Measurements from ENCODE around the gene TMEM225B.

Gene TMEM225B

DNA sequence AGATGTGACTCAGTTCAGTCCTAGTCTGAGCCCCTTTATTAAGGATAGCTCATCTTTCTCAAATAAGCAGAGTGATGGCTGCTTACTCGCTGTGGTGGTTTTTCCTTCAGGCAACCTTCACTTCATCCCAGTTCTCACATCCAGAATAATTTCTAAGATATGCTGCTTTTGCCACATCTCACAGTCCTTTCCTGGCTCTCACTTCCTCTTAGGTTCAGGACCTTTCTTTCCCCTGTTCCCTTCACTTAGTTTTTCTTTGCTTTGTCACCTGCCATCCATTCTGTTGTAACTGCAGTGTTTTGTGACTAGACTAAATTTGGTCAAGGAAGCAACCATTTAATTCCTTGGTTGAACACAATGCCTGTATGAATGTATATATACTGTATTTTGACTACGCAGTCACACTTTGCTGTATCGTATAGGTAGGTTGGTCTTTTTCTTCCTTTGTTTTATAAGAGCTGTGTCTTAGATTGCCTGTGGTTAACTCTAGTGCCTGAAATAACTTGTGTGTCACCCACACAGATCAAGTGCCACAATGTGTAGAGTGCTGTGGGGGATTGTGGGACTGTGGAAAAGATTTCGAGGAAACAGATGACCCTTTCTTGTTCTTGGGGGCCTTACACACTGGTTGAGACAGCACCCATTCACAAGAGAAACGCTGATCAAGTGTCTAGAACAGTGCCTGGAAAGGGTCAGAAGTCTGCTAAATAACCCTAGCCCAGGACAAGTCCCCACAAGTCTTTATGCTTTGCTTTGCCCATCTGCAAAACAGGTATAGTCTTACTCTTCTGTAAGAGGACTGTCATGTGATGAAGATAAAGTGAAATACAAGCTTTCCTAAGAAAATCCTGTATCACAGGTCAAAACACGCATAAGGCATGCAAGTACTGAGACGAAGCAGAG, 37.0 kb upstream of the TMEM225B start:
- Histone ChIP-seq H3K4me1 (ENCODE audit: control insufficient read depth, insufficient read depth, low read length) (peaks cover 7% of the 10 kb centered on the region), H3K9me3 (ENCODE audit: control insufficient read depth, insufficient read depth, low read depth, low read length) (no peaks in the 10 kb centered on the region), H3K4me3 (ENCODE audit: low read depth, low read length) (no peak overlapping the region), H3K36me3 (ENCODE audit: control insufficient read depth in 2 of 2, insufficient read depth in 1 of 2, low read length in 2 of 2) (peaks cover 55 to 68% of the 10 kb centered on the region in 2 experiments), H3K27ac (ENCODE audit: extremely low read depth, low read depth, low read length) (no peak overlapping the region)
- ChIA-PET POLR2A (interaction anchor here (0.9 to 1.4 kb wide), 2 partner anchors 10 to 56 kb away, joined by 3 to 6 read pairs; partner anchors contain the start of gene ZKSCAN5), CTCF (interaction anchor here (0.7 kb wide), 1 partner anchor 16 kb away, joined by 3 read pairs; no protein-coding TSS in a partner anchor)
- TF ChIP-seq PRDM1 (tag by site-specific recombination; IDR thresholded peaks at IDR 0.05) = peak; percentile 67
- no peak for TF ChIP-seq ZNF544 (tag by site-specific recombination; IDR thresholded peaks at IDR 0.05)
- no peak for TF ChIP-seq ZBTB44 (tag by site-specific recombination; IDR thresholded peaks at IDR 0.05)

- no peaks in the 10 kb centered on the region for H3K9me3 ChIP-seq (ENCODE audit: control insufficient read depth, insufficient read depth, low read depth, low read length)
- ChIA-PET CTCF (no interaction called here), POLR2A (interaction anchor here (0.9 to 1.4 kb wide), 2 partner anchors 9 to 57 kb away, joined by 3 to 6 read pairs; partner anchors contain the start of gene ZKSCAN5)
- no peak for TF ChIP-seq ZNF596 (tag by site-specific recombination; IDR thresholded peaks at IDR 0.05)
- TF ChIP-seq ZNF324 (tag by site-specific recombination; IDR thresholded peaks at IDR 0.05) = no peak
- peak; percentile 92 for TF ChIP-seq PRDM1 (tag by site-specific recombination; IDR thresholded peaks at IDR 0.05)
- TF ChIP-seq ZNF132 (tag by site-specific recombination; IDR thresholded peaks at IDR 0.05; ENCODE audit: borderline replicate concordance) = no peak
- H3K4me1 ChIP-seq (ENCODE audit: control insufficient read depth, insufficient read depth, low read length) = peaks cover 7% of the 10 kb centered on the region
- peaks cover 58 to 69% of the 10 kb centered on the region in 2 experiments for H3K36me3 ChIP-seq (ENCODE audit: control insufficient read depth in 2 of 2, insufficient read depth in 1 of 2, low read length in 2 of 2)
- no peak overlapping the region for H3K4me3 ChIP-seq (ENCODE audit: low read depth, low read length)
- no peak overlapping the region for H3K27ac ChIP-seq (ENCODE audit: extremely low read depth, low read depth, low read length)
These were observed 36.4 kb upstream of the TMEM225B start for GRCh38 chr7:99561737-99562051.

DNA sequence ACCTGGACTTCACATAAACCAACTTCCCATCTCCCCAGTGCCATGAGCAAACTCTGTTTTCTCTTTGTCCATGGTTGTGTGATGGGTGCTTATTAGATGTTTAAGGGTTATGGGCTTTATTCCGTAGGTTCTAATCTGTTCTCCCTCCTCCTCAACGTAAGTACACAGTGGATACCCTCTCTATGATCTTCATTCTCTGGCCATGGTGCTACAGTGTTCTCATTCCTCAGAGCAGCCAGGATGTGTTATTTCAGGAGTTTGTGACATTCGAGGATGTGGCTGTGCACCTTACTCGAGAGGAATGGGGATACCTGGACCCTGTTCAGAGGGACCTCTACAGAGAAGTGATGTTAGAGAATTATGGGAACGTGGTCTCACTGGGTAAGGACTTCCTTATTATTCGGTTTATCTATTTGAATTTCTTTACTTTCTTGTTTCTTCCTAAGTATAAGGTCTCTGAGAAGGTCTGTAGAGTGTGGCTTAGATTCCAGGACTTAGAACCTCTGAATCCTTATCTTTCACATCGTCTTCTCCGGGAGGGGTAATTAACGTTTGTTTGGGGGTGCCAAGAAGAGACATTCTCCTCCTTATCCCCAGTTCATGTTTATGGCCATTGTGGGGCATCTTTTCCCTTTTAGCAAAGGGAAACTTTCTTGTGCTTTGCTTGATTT, 35.8 kb upstream of the TMEM225B start:
- no peak overlapping the region for H3K4me3 ChIP-seq (ENCODE audit: low read depth, low read length)
- CTCF ChIA-PET = no interaction called here
- POLR2A ChIA-PET = interaction anchor here (1.0 to 1.4 kb wide), 3 partner anchors 10 to 58 kb away, joined by 4 to 6 read pairs (median 4); partner anchors contain the start of genes FAM200A and ZKSCAN5

More for the DNA sequence above, 35.8 kb upstream of the TMEM225B start:
- H3K4me1 ChIP-seq (ENCODE audit: control insufficient read depth, insufficient read depth, low read length) = peaks cover 7% of the 10 kb centered on the region
- TF ChIP-seq PRDM1 (tag by site-specific recombination; IDR thresholded peaks at IDR 0.05) (peak; percentile 66; the same call in 1 of the 2 replicates), REST (tag by site-specific recombination; IDR thresholded peaks at IDR 0.05) (peak; percentile 60), ZNF670 (tag by site-specific recombination; IDR thresholded peaks at IDR 0.05; ENCODE audit: low read depth) (no peak), ZNF239 (tag by site-specific recombination; IDR thresholded peaks at IDR 0.05) (peak; percentile 95)
- 0 out of 2 replicates have a peak overlapping the region, but pooled peaks have one; percentile 28 for H3K27ac ChIP-seq (ENCODE audit: extremely low read depth, low read depth, low read length)
- peaks cover 59 to 66% of the 10 kb centered on the region in 2 experiments for H3K36me3 ChIP-seq (ENCODE audit: control insufficient read depth in 2 of 2, insufficient read depth in 1 of 2, low read length in 2 of 2)
- no peaks in the 10 kb centered on the region for H3K9me3 ChIP-seq (ENCODE audit: control insufficient read depth, insufficient read depth, low read depth, low read length)

Data from HEK293 (cell line).